CD4-positive, alpha-beta T cell treated with Interleukin-15 for 1 hour (primary cell): ENCODE data around the gene TRNT1.

Experiments used
- DNase-seq: peaks from one replicate; pipeline ENCODE4 v3.0.0-alpha.2; 2020

TRNT1 gene

GRCh38 chr3:3113042-3113709 is 13.6 kb upstream of the TRNT1 start:
- DNase-seq: no peak

GRCh38 chr3:3117651-3118050 is 9.1 kb upstream of the TRNT1 start:
- no peak for DNase-seq

- no peak for DNase-seq
Observed at GRCh38 chr3:3119393-3119851, 7.3 kb upstream of the TRNT1 start.

- DNase-seq: no peak
Observed at GRCh38 chr3:3125977-3126376, 763 bp upstream of the TRNT1 start.

GRCh38 chr3:3127432-3128010 is 781 bp downstream of the TRNT1 start:
- peak; percentile 36 for DNase-seq

- no peak for DNase-seq
Observed at GRCh38 chr3:3129579-3129978, 2.8 kb downstream of the TRNT1 start.

- DNase-seq: no peak
Observed at GRCh38 chr3:3133500-3133899, 6.8 kb downstream of the TRNT1 start.

- no peak for DNase-seq
Observed at GRCh38 chr3:3134750-3135448, 8.2 kb downstream of the TRNT1 start.

- DNase-seq: no peak
Observed at GRCh38 chr3:3137526-3137925, 10.8 kb downstream of the TRNT1 start.

GRCh38 chr3:3141939-3142338 is 15.2 kb downstream of the TRNT1 start:
- no peak for DNase-seq

- no peak for DNase-seq
Observed at GRCh38 chr3:3145831-3146230, 19.1 kb downstream of the TRNT1 start.

GRCh38 chr3:3149560-3149959 is 22.8 kb downstream of the TRNT1 start:
- no peak for DNase-seq

GRCh38 chr3:3151513-3151912 is 24.8 kb downstream of the TRNT1 start:
- no peak for DNase-seq

GRCh38 chr3:3154879-3155610 is 28.3 kb downstream of the TRNT1 start:
- DNase-seq: no peak

- DNase-seq: no peak
Observed at GRCh38 chr3:3157484-3157883, 30.7 kb downstream of the TRNT1 start.

- no peak for DNase-seq
Observed at GRCh38 chr3:3160826-3161225, 34.1 kb downstream of the TRNT1 start.

GRCh38 chr3:3165241-3165640 is 38.5 kb downstream of the TRNT1 start:
- no peak for DNase-seq

- no peak for DNase-seq
Observed at GRCh38 chr3:3165650-3166049, 38.9 kb downstream of the TRNT1 start.

- DNase-seq: no peak
Observed at GRCh38 chr3:3170998-3171397, 44.3 kb downstream of the TRNT1 start.

GRCh38 chr3:3172627-3173026 is 45.9 kb downstream of the TRNT1 start:
- no peak for DNase-seq

GRCh38 chr3:3177861-3178497 is 51.2 kb downstream of the TRNT1 start:
- no peak for DNase-seq

- no peak for DNase-seq
Observed at GRCh38 chr3:3178498-3179328, 52.0 kb downstream of the TRNT1 start.
